NCI-H1048 (cell line): ENCODE data around the gene TTLL7.
"Not testable (repeated sequence)": the region's sequence is repeated elsewhere in the genome, so short reads cannot be mapped to it uniquely, and the experiment has no call there.

Experiments used
- DNase-seq: peaks from one replicate; lab custom pipeline; 2025; lab: John Stamatoyannopoulos, UW

Gene TTLL7

DNA sequence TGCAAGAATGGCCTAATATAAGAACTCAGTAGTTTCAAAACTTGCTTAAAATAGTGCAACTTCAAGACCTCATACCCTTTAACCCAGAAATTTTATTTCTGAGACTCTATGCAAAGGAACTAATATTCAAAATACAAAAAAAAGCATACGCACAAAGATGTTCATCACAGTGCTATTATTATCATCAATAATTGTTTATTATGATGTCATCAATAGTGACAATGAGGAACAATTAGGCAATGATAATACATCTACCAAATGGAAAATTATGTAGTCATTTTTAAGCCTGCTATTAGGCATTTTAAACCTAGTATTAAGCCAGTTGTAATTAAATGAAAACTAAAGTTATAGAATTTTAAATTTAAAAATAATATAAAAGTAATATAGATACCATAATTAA, 3.3 kb downstream of the TTLL7 start:
- no peak for DNase-seq

DNA sequence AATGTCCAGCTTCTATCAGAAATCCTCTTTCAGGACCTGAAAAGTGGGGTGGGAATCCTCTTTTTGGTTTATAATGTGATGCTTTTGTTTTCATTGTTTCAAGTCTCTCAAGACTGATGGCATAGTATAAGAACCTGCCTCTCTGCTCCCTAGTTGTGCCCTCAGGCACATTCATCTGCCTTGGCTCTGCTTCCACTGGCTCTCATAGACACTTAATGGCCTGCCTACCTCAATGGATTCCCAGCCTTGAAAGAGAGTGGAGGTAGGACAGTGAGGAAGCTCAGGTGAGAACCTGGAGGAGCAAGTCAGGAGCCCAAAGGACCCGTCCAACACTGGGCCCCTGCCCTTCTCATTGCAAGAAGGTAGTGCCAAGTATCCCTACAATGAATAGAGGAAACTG, 4.8 kb downstream of the TTLL7 start:
- no peak for DNase-seq

DNA sequence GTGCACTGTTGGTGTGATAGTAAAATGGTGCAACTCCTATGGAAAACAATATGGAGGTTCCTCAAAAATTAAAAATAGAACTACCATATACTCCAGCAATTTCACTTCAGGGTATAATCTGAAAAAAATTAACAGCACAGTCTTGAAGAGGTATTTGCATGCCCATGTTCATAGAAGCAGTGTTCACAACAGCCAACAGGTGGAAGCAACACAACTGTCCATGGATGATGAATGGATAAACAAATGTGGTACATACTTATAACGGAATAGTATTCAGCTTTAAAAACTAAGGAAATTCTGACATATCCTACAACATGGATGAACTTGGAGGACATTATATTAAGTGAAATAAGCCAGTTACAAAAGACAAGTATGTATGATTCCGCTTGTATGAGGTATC, 8.2 kb downstream of the TTLL7 start:
- no peak for DNase-seq

DNA sequence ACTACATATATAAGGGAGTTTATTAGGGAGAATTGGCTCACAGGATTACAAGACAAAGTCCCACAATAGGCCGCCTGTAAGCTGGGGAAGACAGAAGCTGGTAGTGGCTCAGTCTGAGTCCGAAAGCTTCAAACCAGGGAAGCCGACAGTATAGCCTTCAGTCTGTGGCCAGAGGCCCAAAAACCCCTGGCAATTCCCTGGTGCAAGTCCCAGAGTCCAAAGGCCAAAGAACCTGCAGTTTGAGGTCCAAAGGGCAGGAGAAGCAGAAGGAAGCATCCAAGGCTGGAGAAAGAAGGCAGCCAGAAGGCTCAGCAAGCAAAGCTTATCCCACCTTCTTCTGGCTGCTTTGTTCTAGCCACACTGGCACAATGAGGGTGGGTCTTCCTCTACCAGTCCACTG, 13.9 kb downstream of the TTLL7 start:
- DNase-seq = no peak

DNA sequence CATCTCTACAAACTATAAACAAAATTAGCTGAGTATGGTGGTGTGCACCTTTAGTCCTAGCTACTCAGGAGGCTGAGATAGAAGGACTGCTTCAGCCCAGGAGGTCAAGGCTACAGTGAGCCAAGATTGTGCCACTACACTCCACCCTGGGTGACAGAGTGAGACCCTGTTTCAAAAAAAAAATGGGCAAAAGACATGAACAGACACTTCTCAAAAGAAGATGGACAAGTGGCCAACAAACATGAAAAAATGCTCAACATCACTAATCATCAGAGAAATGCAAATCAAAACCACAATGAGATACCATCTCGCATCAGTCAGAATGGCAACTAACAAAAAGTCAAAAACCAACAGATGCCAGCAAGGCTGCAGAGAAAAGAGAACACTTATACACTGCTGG, 15.0 kb downstream of the TTLL7 start:
- DNase-seq = not testable (repeated sequence)

DNA sequence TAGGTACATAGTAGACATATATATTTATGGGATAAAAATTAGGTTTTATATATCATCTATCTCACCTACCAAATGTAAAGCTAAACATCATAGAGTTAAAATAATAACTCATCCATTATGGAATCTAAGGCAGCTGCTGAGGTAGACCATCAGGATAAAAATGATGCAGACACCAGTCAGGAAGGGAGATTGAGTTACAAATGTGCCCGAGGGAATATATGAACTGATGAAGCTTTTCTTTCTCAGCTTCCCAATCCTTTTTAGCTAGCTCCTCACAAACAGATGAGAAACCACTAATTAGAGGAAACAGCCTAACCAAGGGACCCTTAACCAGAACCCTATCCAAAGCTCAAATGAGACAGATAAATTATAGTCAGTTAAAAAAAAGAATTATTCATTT, 20.9 kb downstream of the TTLL7 start:
- DNase-seq = no peak

DNA sequence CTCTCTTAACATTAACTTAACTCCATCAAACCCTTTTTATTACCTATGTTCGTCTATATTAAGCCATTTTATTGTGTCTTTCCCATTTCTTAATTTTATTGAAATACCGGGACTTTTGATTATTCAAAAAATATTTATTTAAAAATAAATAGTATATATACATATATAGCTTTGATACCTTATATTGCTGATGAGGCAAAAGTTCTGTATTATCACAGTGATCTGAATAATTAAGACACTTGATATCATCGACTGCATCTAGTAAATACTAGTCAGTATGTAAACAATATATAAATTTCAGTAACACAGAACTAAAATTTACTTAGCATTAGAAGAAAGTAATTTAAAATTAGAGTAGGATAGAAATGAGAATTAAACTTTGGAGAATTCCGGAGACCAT, 22.0 kb downstream of the TTLL7 start:
- DNase-seq = no peak

DNA sequence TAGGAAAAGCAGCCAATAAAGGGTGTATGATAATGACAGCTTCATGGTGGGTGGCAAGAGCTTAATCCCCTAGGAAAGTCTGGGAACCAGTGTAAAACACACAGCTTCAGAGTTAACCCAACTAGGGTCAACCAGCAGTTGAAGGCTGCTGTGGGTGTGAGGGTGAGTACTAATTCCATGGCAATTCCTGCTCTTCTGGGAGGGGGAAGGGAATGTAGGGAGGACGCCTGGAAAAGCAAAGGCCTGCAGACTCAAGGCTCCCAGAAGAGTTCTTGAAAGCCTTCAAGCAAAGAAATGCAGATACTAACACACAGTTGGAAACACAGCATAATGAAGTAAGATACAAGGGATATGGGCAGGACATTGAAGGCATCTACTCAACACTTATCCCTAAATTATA, 28.1 kb downstream of the TTLL7 start:
- no peak for DNase-seq

DNA sequence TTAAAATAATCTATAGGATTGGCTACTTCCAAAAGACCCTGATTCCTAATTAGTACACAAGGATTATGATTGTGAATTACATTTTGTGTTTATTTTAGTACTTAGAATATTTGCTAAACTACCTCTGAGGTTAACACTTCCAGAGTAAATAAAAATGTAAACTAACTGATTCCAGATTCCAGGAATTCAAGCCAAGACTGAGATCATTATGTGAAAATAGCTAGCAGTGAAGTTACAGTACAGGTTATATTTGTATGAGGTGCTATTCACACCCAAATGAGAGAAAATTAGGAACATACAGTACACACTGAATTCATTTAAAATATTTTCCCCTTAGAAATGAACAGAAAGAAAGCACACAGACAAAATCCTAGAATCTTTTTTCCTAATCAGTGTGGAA, 28.8 kb downstream of the TTLL7 start:
- no peak for DNase-seq

DNA sequence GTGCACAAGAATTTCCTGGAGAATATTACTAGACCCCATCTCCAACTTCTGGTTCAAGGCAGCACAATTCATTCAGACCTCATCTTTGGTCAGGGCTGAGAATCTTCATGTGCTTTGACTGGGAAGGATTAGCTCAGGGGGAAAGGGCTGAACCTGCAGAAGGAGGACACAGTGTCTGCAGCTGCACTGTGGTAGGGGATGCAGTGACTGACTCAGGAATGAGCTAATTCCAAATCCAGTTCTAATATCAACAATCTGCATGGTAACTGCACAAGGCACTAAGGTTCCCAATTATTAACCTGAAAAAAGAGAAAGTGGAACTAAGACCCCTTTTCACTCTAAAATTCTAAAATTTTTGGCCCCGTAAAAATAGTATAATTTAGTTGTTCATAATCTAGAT, 31.6 kb downstream of the TTLL7 start:
- no peak for DNase-seq

DNA sequence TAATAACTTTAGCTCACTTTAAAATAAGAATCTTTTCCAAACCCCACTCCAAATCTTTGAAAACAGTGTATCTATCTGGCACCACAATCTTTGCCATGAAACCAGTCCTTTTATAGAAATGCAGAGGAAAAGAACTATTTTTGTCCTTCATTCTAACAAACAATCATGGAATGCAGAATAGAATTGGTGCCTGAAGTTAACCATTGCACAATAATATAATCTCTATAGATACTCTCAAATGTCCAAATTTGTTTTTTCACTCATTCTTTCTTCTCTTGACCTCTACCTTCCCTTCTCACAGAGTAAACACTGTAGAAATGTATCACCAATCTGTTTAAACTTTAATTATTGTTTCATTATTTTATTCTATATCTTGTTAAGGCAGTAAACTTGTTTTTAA, 34.8 kb downstream of the TTLL7 start:
- no peak for DNase-seq

DNA sequence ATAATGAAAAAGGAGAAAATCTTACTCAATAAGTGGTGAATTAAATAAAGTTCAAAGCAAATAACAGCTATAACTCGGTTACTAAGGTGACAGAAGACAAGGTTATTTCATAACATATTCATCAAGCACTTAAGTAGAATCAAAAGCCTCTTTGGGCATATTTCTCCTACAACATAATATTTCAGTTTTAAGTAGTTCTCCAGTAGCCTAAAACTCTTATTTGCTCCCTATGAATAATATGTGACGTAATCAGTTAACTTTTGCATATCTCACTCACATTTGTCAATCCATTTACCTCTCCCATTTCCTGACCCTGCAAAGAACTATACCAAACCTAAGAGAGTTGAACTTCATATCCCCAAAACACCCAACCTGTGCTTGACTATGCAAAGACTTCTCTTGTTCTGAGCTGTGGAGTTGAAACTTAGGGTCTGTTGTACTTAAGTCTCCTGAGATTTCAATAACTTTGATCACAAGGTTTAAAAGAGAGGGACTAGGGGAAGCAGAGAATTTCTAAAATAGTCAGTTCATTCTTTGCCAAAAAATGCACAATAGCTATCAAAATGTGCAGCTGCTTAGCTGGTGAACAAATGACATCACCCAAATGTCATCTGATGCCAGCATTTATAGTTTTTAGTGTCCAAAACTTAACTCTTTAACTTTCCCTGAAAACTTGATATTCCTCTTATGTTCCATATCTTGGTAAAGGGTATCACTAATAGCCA, 37.2 kb downstream of the TTLL7 start:
- DNase-seq = no peak

DNA sequence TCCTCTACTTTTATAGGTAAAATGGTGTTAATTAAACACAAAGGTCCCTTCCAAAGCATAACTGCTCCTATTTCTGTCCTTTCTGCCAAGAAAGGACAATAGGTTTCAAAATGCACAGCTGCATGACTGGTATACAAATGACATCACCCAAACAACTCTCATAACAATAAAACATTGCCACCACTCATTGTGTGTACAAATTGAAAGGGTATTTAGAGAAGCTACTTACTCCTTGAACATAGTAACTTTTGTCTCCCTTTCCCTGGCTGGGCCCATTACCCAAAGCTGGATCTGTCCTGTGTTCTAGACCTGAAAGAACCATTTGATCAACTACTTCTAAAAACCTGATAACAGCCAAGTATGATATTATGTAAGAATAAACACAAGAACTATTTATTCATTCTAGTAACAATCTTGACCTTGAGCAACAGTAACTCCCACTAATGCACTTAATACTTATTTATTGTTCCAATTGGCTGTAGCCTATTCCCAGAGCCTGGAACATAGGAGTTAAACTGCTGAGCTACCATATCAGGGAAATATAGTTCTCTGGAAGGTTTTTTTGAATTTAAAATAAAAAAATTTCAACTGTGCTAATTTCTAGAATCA, 38.2 kb downstream of the TTLL7 start:
- no peak for DNase-seq

DNA sequence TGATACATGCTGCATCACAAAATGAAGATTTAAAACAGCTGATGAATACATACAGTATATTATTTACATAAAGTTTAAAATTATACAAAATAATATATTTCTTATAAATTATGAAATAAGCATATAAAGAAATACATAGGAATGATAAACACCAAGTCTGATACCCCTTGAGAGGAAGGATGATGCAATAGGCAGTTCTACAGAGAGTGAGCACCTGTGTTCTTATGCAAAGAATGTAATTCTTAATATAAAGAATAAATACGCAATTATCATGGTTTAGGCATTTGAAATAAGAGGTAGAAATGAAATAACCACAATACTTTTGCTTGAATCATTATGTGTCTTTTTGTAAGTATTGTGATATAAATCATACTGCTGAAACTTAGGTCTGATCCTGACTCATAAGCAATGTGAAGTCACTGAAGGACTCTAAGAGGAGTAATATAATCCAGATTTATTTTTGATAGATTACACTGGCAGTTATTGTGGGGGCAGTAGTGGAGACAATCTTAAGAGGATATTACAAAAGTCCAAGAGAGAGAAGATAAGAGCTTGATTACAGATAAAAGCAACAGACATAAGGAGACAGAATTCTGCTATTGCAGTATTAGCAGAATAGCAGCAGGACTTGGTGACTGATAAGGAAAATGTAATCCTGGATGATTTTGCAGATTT, 39.0 kb downstream of the TTLL7 start:
- no peak for DNase-seq

DNA sequence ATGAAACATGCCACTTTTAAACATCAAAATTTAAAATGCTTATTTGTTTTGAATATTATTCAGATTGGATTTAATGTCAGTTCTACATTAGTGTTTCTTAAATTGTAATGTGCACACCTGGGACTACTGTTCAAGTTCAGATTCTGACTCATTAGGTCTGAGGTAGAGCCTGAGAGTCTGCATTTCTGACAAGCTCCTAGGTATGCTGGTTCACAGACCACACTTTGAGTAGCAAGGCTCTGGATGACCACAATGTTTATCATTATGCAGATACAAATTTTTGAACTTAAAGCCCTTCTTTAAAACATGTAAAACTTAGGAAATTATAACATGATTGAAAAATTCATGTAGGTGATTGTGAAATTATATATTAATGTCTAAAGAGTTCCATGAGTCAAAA, 40.2 kb downstream of the TTLL7 start:
- no peak for DNase-seq

DNA sequence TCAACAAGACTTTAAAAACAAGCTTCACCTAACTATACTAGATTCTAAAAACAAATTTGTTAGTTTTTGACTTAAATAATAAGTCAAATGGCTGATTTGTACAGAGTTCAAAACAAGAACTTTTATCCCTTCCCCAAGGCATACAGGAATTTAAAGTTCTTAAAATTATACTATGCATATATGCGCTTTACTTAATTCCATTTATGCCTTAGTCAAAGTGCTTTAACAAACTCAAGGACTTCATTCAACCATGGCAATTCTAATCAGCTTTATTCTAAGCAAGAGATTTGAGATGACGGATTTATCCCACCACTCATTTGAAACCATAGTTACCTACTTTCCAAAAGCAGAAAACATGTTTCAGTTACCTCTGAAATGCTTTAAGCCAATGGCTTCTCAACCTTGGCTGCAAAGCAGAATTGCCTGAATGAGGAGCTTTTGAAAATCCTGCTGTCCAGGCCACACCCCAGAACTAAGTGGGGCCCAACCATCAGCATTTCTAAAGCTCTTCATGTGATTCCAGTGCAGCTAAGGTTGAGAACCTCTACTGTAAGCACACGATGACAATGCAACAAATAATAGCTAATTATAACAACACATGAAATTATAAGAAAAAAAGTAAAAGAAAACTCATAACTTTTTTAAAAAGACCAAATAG, 44.6 kb downstream of the TTLL7 start:
- DNase-seq = no peak

DNA sequence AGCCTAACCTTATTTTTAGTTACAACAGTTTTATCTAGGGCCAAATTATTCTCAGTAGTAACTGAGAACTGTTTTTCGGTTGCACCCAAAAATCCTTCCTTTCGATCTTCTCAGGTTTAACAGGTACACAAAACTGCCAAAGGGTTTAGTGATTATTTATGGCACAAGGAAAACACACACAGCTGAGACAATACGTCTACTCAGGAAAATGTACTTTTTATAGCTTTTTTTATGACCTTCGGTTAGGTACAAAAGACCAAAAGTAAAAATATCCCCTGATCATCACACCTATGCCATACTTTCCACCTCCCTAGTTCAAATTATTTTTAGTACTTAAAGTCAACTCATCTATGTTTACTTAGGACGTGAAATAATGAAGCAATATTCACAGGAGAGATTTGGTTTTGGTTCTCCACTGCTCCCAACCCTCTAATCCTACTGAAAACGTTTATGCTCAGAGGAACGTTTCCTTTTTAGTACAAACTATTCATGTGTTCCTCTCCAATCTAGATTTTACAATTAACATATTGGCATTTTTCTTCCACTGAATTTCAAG, 48.7 kb downstream of the TTLL7 start:
- DNase-seq = no peak

DNA sequence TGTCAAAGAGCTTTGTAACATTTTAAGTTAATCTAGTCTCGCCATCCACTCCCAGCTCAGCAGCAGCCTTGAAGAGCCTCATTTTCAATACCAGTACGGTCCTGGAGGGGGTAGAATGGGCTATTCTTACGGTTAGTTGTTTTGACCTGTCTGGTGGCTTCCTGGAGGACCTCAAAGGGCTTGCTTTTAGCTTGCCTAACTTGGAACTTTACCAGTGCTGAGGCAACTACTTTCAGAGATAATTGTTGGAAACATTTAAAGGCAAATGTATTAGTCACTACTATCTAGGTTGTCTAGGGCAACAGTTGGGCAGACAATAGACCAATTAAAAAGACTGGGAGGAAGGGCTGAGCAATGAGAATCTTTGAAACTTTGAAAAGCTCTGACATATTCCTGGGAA, 56.0 kb downstream of the TTLL7 start:
- no peak for DNase-seq

DNA sequence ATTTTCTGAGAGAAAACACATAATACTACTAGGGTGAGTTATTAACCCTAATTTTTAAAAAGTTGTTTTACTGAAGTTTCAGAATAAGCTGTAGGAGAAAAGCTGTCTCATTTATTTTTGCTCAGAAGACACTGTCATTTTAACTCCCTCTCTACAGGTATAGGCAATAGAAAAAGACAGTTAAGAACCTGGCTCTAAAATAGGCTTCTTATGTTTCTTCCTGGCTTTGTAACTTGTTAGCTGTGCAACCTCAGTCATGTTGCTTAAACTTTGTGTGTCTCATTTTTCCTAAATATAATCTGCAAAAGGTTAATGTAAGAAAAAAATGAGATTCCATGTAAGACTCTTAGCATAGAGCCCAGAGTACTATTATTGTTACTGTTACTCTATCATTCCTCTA, 64.4 kb downstream of the TTLL7 start:
- DNase-seq = no peak

DNA sequence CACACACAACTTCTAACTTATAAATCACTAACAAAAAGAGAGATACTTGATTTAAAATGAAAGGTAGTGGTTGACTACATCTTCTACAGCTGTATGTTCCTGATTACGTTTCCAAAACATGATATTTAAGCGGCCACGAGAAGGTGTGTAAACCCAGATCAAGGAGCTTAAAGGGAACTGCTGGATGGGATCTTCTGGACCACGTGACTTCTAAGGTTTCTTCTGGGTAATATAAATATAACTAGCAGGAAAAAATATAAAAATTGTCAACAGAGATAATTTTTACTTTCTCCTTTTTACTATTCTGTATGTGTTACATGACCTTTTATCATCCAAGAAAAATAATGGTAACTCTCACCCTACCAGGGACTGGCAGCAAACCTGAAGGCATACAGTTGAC, 66.2 kb downstream of the TTLL7 start:
- no peak for DNase-seq

DNA sequence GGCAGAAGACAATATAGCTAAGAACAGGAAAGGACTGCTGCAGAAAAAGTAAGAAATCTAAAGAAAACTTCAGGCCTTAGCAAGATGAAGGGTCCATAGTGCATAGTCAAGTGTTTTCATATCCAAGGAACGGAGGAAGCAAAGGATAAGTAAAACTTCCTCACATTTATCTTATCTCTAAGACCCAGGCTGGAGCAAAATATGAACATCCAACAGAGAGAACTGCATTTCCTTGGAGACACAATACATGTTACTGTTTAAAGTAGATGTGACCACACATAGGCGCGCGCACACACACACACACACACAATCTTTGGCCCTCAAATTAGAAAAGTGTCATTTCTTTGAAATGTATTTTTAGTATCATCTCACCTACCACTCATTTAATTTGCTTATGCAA, 66.7 kb downstream of the TTLL7 start:
- DNase-seq = no peak

DNA sequence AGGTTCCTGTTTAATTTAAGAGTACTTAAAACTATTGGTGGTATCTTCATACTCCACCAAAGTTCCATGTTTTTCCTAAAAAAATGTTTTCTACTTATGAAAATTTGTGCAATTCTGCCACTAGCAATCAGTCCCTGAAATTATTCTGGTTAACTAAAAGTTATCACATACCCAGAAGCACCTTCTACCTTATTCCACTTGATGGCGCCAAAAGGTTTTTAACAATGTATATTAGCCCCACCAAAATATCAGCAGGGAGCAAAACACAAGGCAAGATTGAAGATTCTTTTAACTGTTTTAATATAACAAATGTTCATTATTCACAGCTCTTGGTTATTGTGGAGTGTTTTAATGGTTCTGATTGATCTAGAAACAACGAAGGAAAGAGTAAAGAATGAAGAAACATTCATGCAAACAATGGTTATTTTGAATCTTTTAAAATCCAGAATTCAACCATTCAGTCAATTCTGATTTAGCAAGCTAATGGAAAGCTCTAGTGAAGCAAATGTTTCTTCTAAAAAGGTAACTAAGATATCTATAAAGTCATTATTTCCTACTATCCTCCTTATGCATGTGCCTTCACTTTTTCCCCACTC, 67.2 kb downstream of the TTLL7 start:
- no peak for DNase-seq
